Measurements from ENCODE around the gene ITPK1.

DNA sequence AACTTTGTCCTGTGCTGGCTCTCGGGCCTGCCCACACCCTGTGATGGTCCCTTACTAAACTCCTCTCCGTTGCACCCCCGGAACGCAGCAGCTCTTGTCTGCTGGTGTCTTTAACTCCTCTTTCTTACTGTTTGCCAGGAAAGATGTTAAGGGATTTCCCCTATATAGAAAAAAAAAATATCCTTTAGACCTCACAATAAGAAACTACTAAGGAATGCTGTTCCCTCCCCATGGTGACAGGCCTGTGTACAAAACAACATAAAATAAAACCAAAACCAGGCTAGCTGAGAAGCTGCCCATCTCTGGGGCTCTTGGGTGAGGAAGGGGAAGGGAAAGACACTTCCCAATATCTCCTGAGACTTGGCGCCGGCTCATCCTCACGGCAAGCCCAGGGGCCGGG, 97.4 kb downstream of the ITPK1 start:
- TF ChIP-seq, protein P1, sequence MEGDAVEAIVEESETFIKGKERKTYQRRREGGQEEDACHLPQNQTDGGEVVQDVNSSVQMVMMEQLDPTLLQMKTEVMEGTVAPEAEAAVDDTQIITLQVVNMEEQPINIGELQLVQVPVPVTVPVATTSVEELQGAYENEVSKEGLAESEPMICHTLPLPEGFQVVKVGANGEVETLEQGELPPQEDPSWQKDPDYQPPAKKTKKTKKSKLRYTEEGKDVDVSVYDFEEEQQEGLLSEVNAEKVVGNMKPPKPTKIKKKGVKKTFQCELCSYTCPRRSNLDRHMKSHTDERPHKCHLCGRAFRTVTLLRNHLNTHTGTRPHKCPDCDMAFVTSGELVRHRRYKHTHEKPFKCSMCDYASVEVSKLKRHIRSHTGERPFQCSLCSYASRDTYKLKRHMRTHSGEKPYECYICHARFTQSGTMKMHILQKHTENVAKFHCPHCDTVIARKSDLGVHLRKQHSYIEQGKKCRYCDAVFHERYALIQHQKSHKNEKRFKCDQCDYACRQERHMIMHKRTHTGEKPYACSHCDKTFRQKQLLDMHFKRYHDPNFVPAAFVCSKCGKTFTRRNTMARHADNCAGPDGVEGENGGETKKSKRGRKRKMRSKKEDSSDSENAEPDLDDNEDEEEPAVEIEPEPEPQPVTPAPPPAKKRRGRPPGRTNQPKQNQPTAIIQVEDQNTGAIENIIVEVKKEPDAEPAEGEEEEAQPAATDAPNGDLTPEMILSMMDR (IDR thresholded peaks at IDR 0.05; ENCODE audit: borderline replicate concordance, extremely low read depth, low read length, poor library complexity, severe bottlenecking): no peak
- TF ChIP-seq EZH2 (IDR thresholded peaks at IDR 0.05; ENCODE audit: borderline replicate concordance, low read depth, low read length, severe bottlenecking): no peak

All from DND-41 (cell line).